Measurements from ENCODE around the gene ITIH3. TPM values are rescaled to one million over a fixed set of nuclear protein-coding genes. Genes with fewer than 3 reads are reported as not detected.

The ITIH3 gene
- total RNA-seq, 1 experiment from 2014 or later = not detected

DNA sequence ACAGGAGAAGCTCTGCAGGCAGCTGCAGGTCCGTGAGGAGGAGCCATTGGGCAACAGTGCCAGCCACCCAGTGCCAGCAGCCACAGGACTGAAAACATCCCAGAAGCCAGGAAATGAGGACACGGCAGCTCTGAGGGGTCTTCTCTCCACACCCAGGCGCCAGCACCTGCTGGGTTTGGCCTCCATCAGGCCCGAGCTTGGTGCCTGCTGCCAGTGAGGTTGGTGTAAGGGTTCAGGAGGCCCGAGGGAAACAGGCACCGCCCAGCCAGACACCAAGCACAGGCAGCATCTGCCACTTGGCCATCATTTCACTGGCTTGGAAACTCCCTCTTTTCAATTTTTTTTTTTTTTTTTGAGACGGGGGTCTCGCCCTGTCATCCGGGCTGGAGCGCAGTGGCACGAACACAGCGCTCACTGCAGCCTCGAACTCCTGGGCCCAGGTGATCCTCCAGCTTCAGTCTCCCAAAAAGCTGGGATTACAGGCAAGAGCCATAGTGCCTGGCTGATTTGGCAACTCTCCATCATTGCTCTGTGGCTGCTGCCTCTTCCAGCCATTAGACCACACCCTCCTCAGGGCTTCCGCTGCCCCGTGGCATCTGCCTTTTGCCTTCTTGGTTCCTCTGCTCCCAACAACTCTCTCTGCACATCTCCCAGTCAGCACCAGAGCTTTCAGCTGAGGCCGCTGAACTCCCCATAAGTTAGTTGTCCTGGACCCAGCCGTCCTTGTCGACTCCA is 1.5 kb upstream of the ITIH3 start:
- POLR2A ChIA-PET (ENCODE audit: low non-redundant PET) = no interaction called here
- H3K4me3 ChIP-seq (ENCODE audit: low read depth, low read length, poor library complexity, severe bottlenecking) = no peak overlapping the region
- TF ChIP-seq, protein P1, sequence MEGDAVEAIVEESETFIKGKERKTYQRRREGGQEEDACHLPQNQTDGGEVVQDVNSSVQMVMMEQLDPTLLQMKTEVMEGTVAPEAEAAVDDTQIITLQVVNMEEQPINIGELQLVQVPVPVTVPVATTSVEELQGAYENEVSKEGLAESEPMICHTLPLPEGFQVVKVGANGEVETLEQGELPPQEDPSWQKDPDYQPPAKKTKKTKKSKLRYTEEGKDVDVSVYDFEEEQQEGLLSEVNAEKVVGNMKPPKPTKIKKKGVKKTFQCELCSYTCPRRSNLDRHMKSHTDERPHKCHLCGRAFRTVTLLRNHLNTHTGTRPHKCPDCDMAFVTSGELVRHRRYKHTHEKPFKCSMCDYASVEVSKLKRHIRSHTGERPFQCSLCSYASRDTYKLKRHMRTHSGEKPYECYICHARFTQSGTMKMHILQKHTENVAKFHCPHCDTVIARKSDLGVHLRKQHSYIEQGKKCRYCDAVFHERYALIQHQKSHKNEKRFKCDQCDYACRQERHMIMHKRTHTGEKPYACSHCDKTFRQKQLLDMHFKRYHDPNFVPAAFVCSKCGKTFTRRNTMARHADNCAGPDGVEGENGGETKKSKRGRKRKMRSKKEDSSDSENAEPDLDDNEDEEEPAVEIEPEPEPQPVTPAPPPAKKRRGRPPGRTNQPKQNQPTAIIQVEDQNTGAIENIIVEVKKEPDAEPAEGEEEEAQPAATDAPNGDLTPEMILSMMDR (conservative IDR thresholded peaks at IDR 0.05; ENCODE audit: low read depth, low read length) = no peak
- no peak for TF ChIP-seq EZH2 (IDR thresholded peaks at IDR 0.05; ENCODE audit: borderline replicate concordance, low read depth, low read length, poor library complexity, severe bottlenecking)
- intact Hi-C loops (cut with micrococcal nuclease; ENCODE audit: unreplicated experiment) = no loop called here
- no peaks in the 10 kb centered on the region for H3K36me3 ChIP-seq (ENCODE audit: insufficient read depth, low read length, poor library complexity, severe bottlenecking)
- DNase-seq (ENCODE audit: low spot score) = peak; percentile 13
- H3K4me1 ChIP-seq (ENCODE audit: insufficient read depth, low read length, poor library complexity, severe bottlenecking) = no peaks in the 10 kb centered on the region
- no TSS peak for BruUV-seq (replicated peaks)
- no peaks in the 10 kb centered on the region for H3K27me3 ChIP-seq (replicated peaks; ENCODE audit: insufficient read depth, low read depth, low read length, poor library complexity)
- H3K27ac ChIP-seq (ENCODE audit: low read depth, low read length, poor library complexity, severe bottlenecking) = no peak overlapping the region
- CTCF ChIA-PET = no interaction called here
- H3K9me3 ChIP-seq (ENCODE audit: low read depth, low read length, poor library complexity, severe bottlenecking) = no peaks in the 10 kb centered on the region

DNA sequence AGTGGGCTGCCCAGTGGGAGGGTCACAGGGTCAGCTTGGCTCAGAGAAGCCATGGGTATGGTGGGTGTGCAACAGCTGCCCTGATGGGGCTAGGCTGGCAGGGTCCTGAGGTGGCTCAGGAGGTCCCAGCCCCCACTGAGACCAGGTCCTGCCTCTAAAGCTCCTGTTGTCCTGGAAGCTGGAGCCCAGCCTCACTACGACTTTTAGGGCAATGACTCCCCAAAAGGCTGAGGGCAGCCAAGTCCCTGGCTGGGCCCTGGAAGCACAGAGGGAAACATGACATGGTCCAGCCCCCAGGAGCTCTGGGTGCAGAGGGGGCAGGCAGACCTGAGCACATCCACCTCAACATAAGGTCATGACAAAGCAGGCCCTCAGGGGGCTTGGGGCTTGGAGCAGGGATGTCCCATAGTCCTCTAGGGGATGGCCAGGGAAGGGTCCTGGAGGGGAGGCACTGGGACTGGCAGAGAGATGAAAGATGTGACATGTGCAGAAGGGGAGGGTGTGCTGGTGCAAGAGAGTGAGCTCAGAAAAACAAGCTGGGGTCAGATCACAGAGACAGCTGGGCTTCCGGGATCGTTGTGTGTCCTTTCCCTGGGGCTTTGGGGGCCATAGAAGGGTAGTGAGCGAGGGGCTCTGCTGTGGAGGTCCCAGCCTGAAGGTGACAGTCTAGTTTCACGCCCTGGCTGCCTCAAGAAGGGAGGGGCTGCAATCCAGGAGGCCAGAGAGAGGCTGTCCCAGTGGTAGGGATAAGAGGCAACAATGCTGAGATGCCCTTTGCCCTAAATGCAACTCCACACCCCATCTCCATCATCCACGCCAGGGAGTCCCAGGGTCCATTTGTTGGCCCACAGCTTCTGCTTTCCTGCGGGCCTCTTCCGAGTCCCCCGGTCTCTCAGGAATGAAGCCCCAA is 639 bp upstream of the ITIH3 start:
- no TSS peak for BruUV-seq (replicated peaks)
- CTCF ChIA-PET = no interaction called here
- POLR2A ChIA-PET (ENCODE audit: low non-redundant PET) = no interaction called here
- Histone ChIP-seq H3K4me1 (ENCODE audit: insufficient read depth, low read length, poor library complexity, severe bottlenecking) (no peaks in the 10 kb centered on the region), H3K27me3 (replicated peaks; ENCODE audit: insufficient read depth, low read depth, low read length, poor library complexity) (no peaks in the 10 kb centered on the region), H3K36me3 (ENCODE audit: insufficient read depth, low read length, poor library complexity, severe bottlenecking) (no peaks in the 10 kb centered on the region), H3K4me3 (ENCODE audit: low read depth, low read length, poor library complexity, severe bottlenecking) (no peak overlapping the region), H3K27ac (ENCODE audit: low read depth, low read length, poor library complexity, severe bottlenecking) (no peak overlapping the region), H3K9me3 (ENCODE audit: low read depth, low read length, poor library complexity, severe bottlenecking) (no peaks in the 10 kb centered on the region)
- intact Hi-C loops (cut with micrococcal nuclease; ENCODE audit: unreplicated experiment) = no loop called here
- DNase-seq (ENCODE audit: low spot score) = no peak
- no peak for TF ChIP-seq EZH2 (IDR thresholded peaks at IDR 0.05; ENCODE audit: borderline replicate concordance, low read depth, low read length, poor library complexity, severe bottlenecking)

DNA sequence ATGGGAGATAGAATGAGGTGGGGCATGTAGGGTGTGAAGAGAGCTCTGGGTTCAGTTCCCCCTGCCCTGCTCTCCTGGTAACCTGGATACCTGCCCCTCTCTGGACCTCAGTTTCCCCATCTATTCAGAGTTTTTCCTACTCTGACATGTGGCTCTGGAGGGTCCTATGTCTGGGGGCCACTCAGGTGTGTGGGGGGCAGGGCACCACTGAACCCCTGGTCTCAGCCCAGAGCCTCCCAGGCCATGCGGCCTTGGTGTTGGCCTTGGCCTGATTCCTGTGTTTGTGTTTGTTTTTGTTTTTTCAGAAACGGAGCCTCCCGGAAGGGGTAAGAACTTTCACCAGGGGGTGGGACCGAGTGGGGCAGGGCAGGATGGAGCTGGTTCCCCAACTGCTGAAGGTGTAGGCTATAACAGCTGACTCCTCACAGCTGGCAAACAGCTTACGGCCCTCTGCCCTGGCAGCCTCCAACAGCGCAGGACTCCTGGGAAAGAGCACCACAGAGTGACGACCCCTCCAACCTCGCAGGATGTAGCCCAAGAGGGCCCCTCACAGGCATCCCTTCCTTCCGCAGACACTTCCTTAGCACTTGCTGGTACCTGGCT is 803 bp downstream of the ITIH3 start:
- H3K9me3 ChIP-seq (ENCODE audit: low read depth, low read length, poor library complexity, severe bottlenecking) = no peaks in the 10 kb centered on the region
- intact Hi-C loops (cut with micrococcal nuclease; ENCODE audit: unreplicated experiment) = no loop called here
- POLR2A ChIA-PET (ENCODE audit: low non-redundant PET) = no interaction called here
- no peak overlapping the region for H3K4me3 ChIP-seq (ENCODE audit: low read depth, low read length, poor library complexity, severe bottlenecking)
- CTCF ChIA-PET = no interaction called here
- H3K4me1 ChIP-seq (ENCODE audit: insufficient read depth, low read length, poor library complexity, severe bottlenecking) = no peaks in the 10 kb centered on the region
- H3K27me3 ChIP-seq (replicated peaks; ENCODE audit: insufficient read depth, low read depth, low read length, poor library complexity) = no peaks in the 10 kb centered on the region
- DNase-seq (ENCODE audit: low spot score) = no peak
- TF ChIP-seq, protein P1 (conservative IDR thresholded peaks at IDR 0.05; ENCODE audit: low read depth, low read length) = no peak
- TF ChIP-seq EZH2 (IDR thresholded peaks at IDR 0.05; ENCODE audit: borderline replicate concordance, low read depth, low read length, poor library complexity, severe bottlenecking) = no peak
- no TSS peak for BruUV-seq (replicated peaks)
- H3K36me3 ChIP-seq (ENCODE audit: insufficient read depth, low read length, poor library complexity, severe bottlenecking) = no peaks in the 10 kb centered on the region
- no peak overlapping the region for H3K27ac ChIP-seq (ENCODE audit: low read depth, low read length, poor library complexity, severe bottlenecking)

Data from A673 (cell line).